HepG2 (cell line): ENCODE data around the gene NSMCE1. TPM values are rescaled to one million over a fixed set of nuclear protein-coding genes. Genes with fewer than 3 reads are reported as not detected.

Experiments used
- ATAC-seq: fragments of 200-7000 bp; cut with Tn5 transposase; 3 replicates; pipeline ENCODE4 v1.9.1; 2020; ENCODE audit warnings: mild to moderate bottlenecking, moderate library complexity
- Bru-seq: library from RNA; stranded (reverse); fragments of 400-500 nt; gene quantifications from one replicate; lab custom pipeline; 2021; lab: Mats Ljungman, UMichigan
- BruChase-seq, 2 experiments: library from RNA; stranded (reverse); fragments of 400-500 nt; gene quantifications; one replicate each; lab custom pipeline; 2021; lab: Mats Ljungman, UMichigan
- BruUV-seq: library from RNA; stranded (reverse); fragments of 400-500 nt; replicated peaks from 2 replicates; lab custom pipeline; 2021; lab: Mats Ljungman, UMichigan
- CTCF ChIA-PET: fragments of 300-600 bp; formaldehyde crosslinking; extraction: SDS; loops from one replicate; lab custom pipeline; 2021; ENCODE audit warnings: low total read pairs, inconsistent platforms, low intra/inter-chr PET ratio; lab: Yijun Ruan, JAX
- POLR2A ChIA-PET: fragments of 350-600 bp; sonication (Branson Sonifier 250); formaldehyde crosslinking; loops from one replicate; lab custom pipeline; 2020; ENCODE audit warnings: antibody characterized with exemption, inconsistent platforms; lab: Yijun Ruan, JAX
- DNase-seq: peaks from one replicate; pipeline ENCODE4 v3.0.0-alpha.2; 2015; ENCODE audit warnings: low spot score
- FAIRE-seq: peaks from 3 replicates; lab custom pipeline; 2011; peaks lifted over from hg19 to GRCh38; lab: Jason Lieb, UNC
- H2AFZ ChIP-seq: one replicate; pipeline ENCODE4 v1.6.1; 2011; ENCODE audit warnings: low read length, inconsistent platforms
- H3K27ac ChIP-seq: fragments of 300-600 bp; 3 replicates; pipeline ENCODE4 v1.8.0; 2011; ENCODE audit warnings: mixed run types, mild to moderate bottlenecking, mixed read lengths, low read length, inconsistent platforms; ENCODE audit not compliant: insufficient read depth; ENCODE audit errors: extremely low read length
- H3K27me3 ChIP-seq, 2 experiments: fragments of 200-600 bp in 1 of 2; 2 replicates in 1 of 2; 3 replicates in 1 of 2; pipeline versions ENCODE4 v1.6.0 to v1.8.0; 2011; ENCODE audit warnings: low read length in 2 of 2, mild to moderate bottlenecking in 2 of 2, moderate library complexity in 2 of 2, inconsistent platforms in 1 of 2; ENCODE audit not compliant: insufficient read depth in 2 of 2, control insufficient read depth in 1 of 2
- H3K36me3 ChIP-seq, 2 experiments: fragments of 200-600 bp in 1 of 2; replicated peaks in 1 of 2; 2 replicates in 1 of 2; 3 replicates in 1 of 2; pipeline versions ENCODE4 v1.5.1 to v1.8.0; 2011; ENCODE audit warnings: low read length in 2 of 2, inconsistent platforms in 1 of 2; ENCODE audit not compliant: insufficient read depth in 2 of 2, control insufficient read depth in 1 of 2
- H3K4me1 ChIP-seq: 2 replicates; pipeline ENCODE4 v1.5.1; 2012; ENCODE audit warnings: low read length, inconsistent platforms; ENCODE audit not compliant: insufficient read depth
- H3K4me2 ChIP-seq: 2 replicates; pipeline ENCODE4 v1.6.0; 2011; ENCODE audit warnings: low read depth, low read length, inconsistent platforms
- H3K4me3 ChIP-seq, 3 experiments: fragments of 200-600 bp in 1 of 3; sonication (generic), shearing (Covaris generic) in 1 of 3; replicated peaks in 1 of 3; 2 replicates each; pipeline ENCODE4 v1.5.1; 2011 to 2016; ENCODE audit warnings: low read length in 3 of 3, inconsistent platforms in 2 of 3, low read depth in 2 of 3, mild to moderate bottlenecking in 2 of 3, control low read depth in 1 of 3, mixed read lengths in 1 of 3; ENCODE audit not compliant: insufficient read depth in 1 of 3
- H3K79me2 ChIP-seq: one replicate; pipeline ENCODE4 v1.6.1; 2011; ENCODE audit warnings: low read length, inconsistent platforms; ENCODE audit not compliant: insufficient read depth
- H3K9ac ChIP-seq: 2 replicates; pipeline ENCODE4 v1.6.0; 2011; ENCODE audit warnings: mild to moderate bottlenecking, low read depth, low read length, inconsistent platforms; ENCODE audit not compliant: insufficient read depth
- H3K9me3 ChIP-seq: 2 replicates; pipeline ENCODE4 v1.5.1; 2012; ENCODE audit warnings: mild to moderate bottlenecking, low read length
- H4K20me1 ChIP-seq: 2 replicates; pipeline ENCODE4 v1.6.0; 2011; ENCODE audit warnings: inconsistent platforms, mild to moderate bottlenecking, low read length, moderate library complexity; ENCODE audit not compliant: insufficient read depth
- NFAT5 ChIP-seq: sonication (generic); formaldehyde crosslinking; IDR thresholded peaks from 2 replicates; pipeline ENCODE4 v1.4.0; 2020; ENCODE audit warnings: missing genetic modification reagents
- NR0B2 ChIP-seq: sonication (generic); formaldehyde crosslinking; IDR thresholded peaks from 2 replicates; pipeline ENCODE4 v1.4.0; 2020; ENCODE audit warnings: mild to moderate bottlenecking, missing genetic modification reagents
- SNRNP70 ChIP-seq: fragments of 200-400 bp; formaldehyde crosslinking; IDR thresholded peaks from 2 replicates; pipeline ENCODE4 v1.6.1; 2017; ENCODE audit warnings: mild to moderate bottlenecking, low read depth, low read length, moderate library complexity
- TEF ChIP-seq: sonication (generic); formaldehyde crosslinking; IDR thresholded peaks from 2 replicates; pipeline ENCODE4 v1.5.0; 2020; ENCODE audit warnings: missing genetic modification reagents
- ZNF253 ChIP-seq: sonication (generic); formaldehyde crosslinking; IDR thresholded peaks from 2 replicates; pipeline ENCODE4 v1.8.0; 2022; ENCODE audit warnings: mild to moderate bottlenecking, missing genetic modification reagents, borderline replicate concordance
- ZNF550 ChIP-seq: sonication (generic); formaldehyde crosslinking; IDR thresholded peaks from 2 replicates; pipeline ENCODE4 v1.4.0; 2020; ENCODE audit warnings: mild to moderate bottlenecking, missing genetic modification reagents, borderline replicate concordance
- ZNF772 ChIP-seq: sonication (generic); formaldehyde crosslinking; IDR thresholded peaks from 2 replicates; pipeline ENCODE4 v1.5.0; 2020; ENCODE audit warnings: mild to moderate bottlenecking, missing genetic modification reagents
- ZSCAN21 ChIP-seq: sonication (generic); formaldehyde crosslinking; IDR thresholded peaks from 2 replicates; pipeline ENCODE4 v1.8.0; 2022; ENCODE audit warnings: mild to moderate bottlenecking, missing genetic modification reagents, moderate library complexity, borderline replicate concordance
- WGBS: methylation state at CpG from one replicate; pipeline ENCODE4 v1.1.6; 2017; ENCODE audit warnings: low lambda C conversion rate; 5-methylcytosine and 5-hydroxymethylcytosine counted together
- in situ Hi-C: cut with HindIII; loops from 2 replicates; pipeline ENCODE4 v1.10.0; 2017; ENCODE audit warnings: low pct_unique_long_range_greater_than_20kb; ENCODE audit not compliant: extremely low pct_ligation_motif_present
- intact Hi-C: fragments of 100-400 bp; cut with micrococcal nuclease; formaldehyde crosslinking; loops from one replicate; pipeline ENCODE4 v1.10.0; 2022; ENCODE audit not compliant: unreplicated experiment
- long read RNA-seq, 2 experiments: library from RNA in 1 of 2; library from polyadenylated mRNA in 1 of 2; stranded (forward) in 1 of 2; unstranded in 1 of 2; transcript quantifications; one replicate each; pipeline ENCODE4 v2.0.0, GENCODE V29; 2019 to 2022
- polyA minus RNA-seq, 3 experiments: library from RNA; depleted of rRNA, polyadenylated mRNA; stranded (reverse); fragments of >200 nt; gene quantifications; 2 replicates each; pipeline ENCODE4 v1.2.3, GENCODE V29; 2011; ENCODE audit warnings: low replicate concordance in 1 of 3
- polyA plus RNA-seq, 8 experiments: library from polyadenylated mRNA; depleted of rRNA in 3 of 8; stranded (reverse) in 7 of 8; unstranded in 1 of 8; fragments of >200 nt; fragmentation: Illumina TruSeq in 4 of 8; extraction: Trizol in 4 of 8; gene quantifications; 2 replicates each; pipeline versions ENCODE4 v1.2.1 to v1.2.3, GENCODE V29; 2011 to 2016; ENCODE audit warnings: low read depth in 4 of 8, missing spikeins in 1 of 8, mixed read lengths in 1 of 8; ENCODE audit not compliant: insufficient read depth in 1 of 8
- total RNA-seq, 5 experiments: library from RNA; depleted of rRNA; stranded (reverse); fragments of >200 nt; fragmentation: Illumina TruSeq; extraction: Trizol; gene quantifications; 2 replicates each; pipeline ENCODE4 v1.2.3, GENCODE V29; 2016; ENCODE audit warnings: low read depth in 1 of 5

NSMCE1 gene
- total RNA-seq (2016; rRNA removed; fragmentation: Illumina TruSeq; extraction: Trizol) (52.9 and 53.2 TPM in 2 replicates), polyA plus RNA-seq (2011; rRNA removed) (42.7 and 43.5 TPM in 2 replicates), polyA minus RNA-seq (2011; rRNA and poly(A)+ RNA removed; ENCODE audit: low replicate concordance) (68.2 and 105 TPM in 2 replicates), Bru-seq, nascent RNA (percentile 47 among the genes with signal in this experiment), BruChase-seq, experiment 1, labeled RNA remaining after a 6-hour chase (percentile 42 among the genes with signal in this experiment), BruChase-seq, experiment 2, labeled RNA remaining after a 2-hour chase (percentile 42 among the genes with signal in this experiment)
- 17.2 and 19.5 TPM in 2 replicates for total RNA-seq (2016; cell fraction: cytosol; rRNA removed; fragmentation: Illumina TruSeq; extraction: Trizol; ENCODE audit: low read depth)
- total RNA-seq (2016; cell fraction: insoluble cytoplasmic fraction; rRNA removed; fragmentation: Illumina TruSeq; extraction: Trizol): 55.4 and 56.5 TPM in 2 replicates
- total RNA-seq (2016; cell fraction: membrane; rRNA removed; fragmentation: Illumina TruSeq; extraction: Trizol): 25.5 and 27.7 TPM in 2 replicates
- 28.0 and 30.5 TPM in 2 replicates for total RNA-seq (2016; cell fraction: nucleus; rRNA removed; fragmentation: Illumina TruSeq; extraction: Trizol)
- 43.3 and 48.1 TPM in 2 replicates for polyA plus RNA-seq (2011; cell fraction: cytosol; rRNA removed)
- polyA plus RNA-seq (2011; cell fraction: nucleus; rRNA removed): 9.6 and 20.1 TPM in 2 replicates
- 63.6 and 69.8 TPM in 2 replicates for polyA plus RNA-seq (2012)
- polyA plus RNA-seq (2016; cell fraction: cytosol; fragmentation: Illumina TruSeq; extraction: Trizol; ENCODE audit: low read depth): 16.5 and 23.5 TPM in 2 replicates
- 55.4 and 59.8 TPM in 2 replicates for polyA plus RNA-seq (2016; cell fraction: insoluble cytoplasmic fraction; fragmentation: Illumina TruSeq; extraction: Trizol; ENCODE audit: low read depth)
- 23.1 and 25.4 TPM in 2 replicates for polyA plus RNA-seq (2016; cell fraction: membrane; fragmentation: Illumina TruSeq; extraction: Trizol; ENCODE audit: low read depth)
- 58.1 and 59.0 TPM in 2 replicates for polyA plus RNA-seq (2016; cell fraction: nucleus; fragmentation: Illumina TruSeq; extraction: Trizol; ENCODE audit: insufficient read depth, low read depth)
- polyA minus RNA-seq (2011; cell fraction: cytosol; rRNA and poly(A)+ RNA removed): 19.2 and 19.6 TPM in 2 replicates
- polyA minus RNA-seq (2011; cell fraction: nucleus; rRNA and poly(A)+ RNA removed): 12.1 and 29.7 TPM in 2 replicates
- long read RNA-seq, experiment 1, transcript NSMCE1-201 (8 exons, 1,067 nt): major isoform, 53 of 69 reads
- long read RNA-seq, experiment 1, partial matches to known transcripts: 9 of 69 reads
- long read RNA-seq, experiment 1, other reads (novel, unspliced or antisense): 6 of 69 reads
- long read RNA-seq, experiment 2, transcript NSMCE1-201 (8 exons, 1,067 nt): major isoform, 44 of 95 reads
- long read RNA-seq, experiment 2, partial matches to known transcripts: 37 of 95 reads
- long read RNA-seq, experiment 2, other reads (novel, unspliced or antisense): 14 of 95 reads

DNA sequence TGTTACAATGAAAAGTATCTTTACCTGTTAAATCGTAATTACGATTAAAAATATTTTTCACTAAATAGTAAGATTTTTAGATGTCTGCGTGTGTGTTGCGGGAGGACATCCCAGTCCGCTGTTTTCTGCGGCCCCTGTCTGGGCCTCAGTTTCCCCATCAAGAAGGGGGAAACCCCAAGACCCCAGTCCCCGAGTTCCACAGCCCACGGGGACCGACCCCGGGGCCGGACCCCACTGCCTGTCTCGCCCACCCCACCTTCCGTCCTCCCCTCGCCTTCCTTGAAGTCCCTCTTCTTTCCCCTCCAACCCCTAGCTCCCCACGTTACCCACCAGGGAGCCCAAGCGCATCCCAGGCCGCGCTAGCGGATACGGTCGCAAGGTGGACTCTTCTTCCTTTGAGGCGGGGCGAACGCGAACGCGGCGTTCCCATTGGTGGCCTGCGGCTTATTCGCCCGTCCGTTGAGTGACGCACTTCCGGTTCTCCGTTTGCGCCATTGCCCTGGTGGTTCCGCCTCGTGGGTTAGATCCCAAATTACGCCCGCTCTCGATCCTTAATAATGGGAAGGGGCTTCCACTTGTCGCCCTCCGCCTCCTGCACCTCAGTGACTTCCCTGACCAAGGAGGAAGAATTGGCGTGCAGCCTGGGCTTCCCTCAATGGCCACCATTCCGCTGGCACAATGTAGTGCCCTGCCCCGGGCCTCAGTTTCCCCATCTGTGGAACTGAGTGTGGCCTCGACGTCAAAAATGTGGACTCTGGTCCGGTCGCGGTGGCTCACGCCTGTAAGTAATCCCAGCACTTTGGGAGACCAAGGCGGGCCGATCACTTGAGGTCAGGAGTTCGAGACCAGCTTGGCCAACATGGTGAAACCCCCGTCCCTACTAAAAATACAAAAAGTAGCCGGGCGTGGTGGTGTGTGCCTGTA, at the start of gene NSMCE1:
Gene NSMCE1, minus strand, starts transcription at position 397 of the 924 bp plus-strand sequence. CDS start 11,202 bp downstream, outside the sequence.
- Histone ChIP-seq H3K79me2 (peaks cover 39% of the 10 kb centered on the region), H3K9me3 (no peaks in the 10 kb centered on the region), H3K4me3 (peak within 1 kb of the TSS; percentile 83 to 96 (median 94)), H4K20me1 (no peaks in the 10 kb centered on the region), H3K4me2 (peak within 1 kb of the TSS; percentile 80), H3K4me1 (peaks cover 81% of the 10 kb centered on the region), H3K27me3 (no peaks in the 10 kb centered on the region; a peak in 1 of 5 replicates), H2AFZ (no peak within 1 kb of the TSS), H3K36me3 (no peaks in the 10 kb centered on the region), H3K27ac (peak within 1 kb of the TSS; percentile 79), H3K9ac (peak within 1 kb of the TSS; percentile 83)
- ChIA-PET CTCF (no interaction called here), POLR2A (interaction anchor here (0.7 to 3.5 kb wide), 18 partner anchors 8 to 65 kb away, joined by 3 to 17 read pairs (median 4); partner anchors contain the start of gene KDM8)
- intact Hi-C loops (no loop called here), in situ Hi-C loops (loop anchor here (5.0 kb wide), 1 partner anchor 44 kb away; the partner anchor contains the start of gene IL4R)
- FAIRE-seq (peak; percentile 96), ATAC-seq (peak; percentile 94), DNase-seq (peak; percentile 96)
- TSS peak; percentile 94 for BruUV-seq
- 2% methylated on average over 52 of the region's 58 CpGs for WGBS
- no peak for TF ChIP-seq SNRNP70
- TF ChIP-seq NFAT5: peak; percentile 90; the same call in 1 of the 2 replicates
- TF ChIP-seq NR0B2 (CRISPR knock-in tag): no peak
- no peak for TF ChIP-seq TEF
- TF ChIP-seq ZSCAN21 (CRISPR knock-in tag): peak; percentile 75
- peak; percentile 77 for TF ChIP-seq ZNF772 (CRISPR knock-in tag)
- TF ChIP-seq ZNF550 (CRISPR knock-in tag): peak; percentile 19; the same call in 1 of the 2 replicates
- 0 out of 2 replicates have a peak, but pooled peaks have one; percentile 60 for TF ChIP-seq ZNF253 (CRISPR knock-in tag)
